T-cell (primary cell): Measurements from ENCODE around the gene MIA3. TPM values are rescaled to one million over a fixed set of nuclear protein-coding genes. Genes with fewer than 3 reads are reported as not detected.
A peak's percentile ranks its signal among the peaks of the same experiment; 100 is the strongest.

Experiments used
- ATAC-seq, 4 experiments: fragments of 200-7000 bp in 3 of 4; fragments of 150-1000 bp in 1 of 4; cut with Tn5 transposase; replicated peaks in 1 of 4; 1 replicate in 3 of 4; 2 replicates in 1 of 4; pipeline ENCODE4 v1.10.0; 2021; ENCODE audit warnings: moderate library complexity in 3 of 4, mild to moderate bottlenecking in 2 of 4, moderate number of reproducible peaks in 1 of 4
- CTCF ChIA-PET, 2 donors: fragments of 300-600 bp; sonication (Branson Sonifier 250); formaldehyde crosslinking; loops; one replicate each; lab custom pipeline; 2022; ENCODE audit warnings: antibody characterized with exemption in 2 of 2; lab: Charles Lee
- POLR2A ChIA-PET, 2 donors: fragments of 300-600 bp; sonication (Branson Sonifier 250); formaldehyde crosslinking; loops; one replicate each; lab custom pipeline; 2022; ENCODE audit warnings: antibody characterized with exemption in 2 of 2; lab: Charles Lee
- DNase-seq, 35 experiments: peaks; one replicate each; pipeline versions ENCODE4 v3.0.0 to v3.0.0-alpha.2; 2013 to 2023
- H3K27ac ChIP-seq: one replicate; pipeline ENCODE4 v1.5.1; 2013; ENCODE audit warnings: low read length
- H3K27me3 ChIP-seq, 2 experiments: replicated peaks in 1 of 2; 1 replicate in 1 of 2; 2 replicates in 1 of 2; pipeline versions ENCODE4 v1.6.1 to v1.7.0; 2013; ENCODE audit warnings: low read length in 1 of 2, mixed read lengths in 1 of 2; ENCODE audit not compliant: control insufficient read depth in 2 of 2, insufficient read depth in 2 of 2; ENCODE audit errors: extremely low read depth in 1 of 2
- H3K36me3 ChIP-seq, 2 donors: 1 replicate in 1 of 2; 2 replicates in 1 of 2; pipeline versions ENCODE4 v1.6.1 to v1.7.0; 2013; ENCODE audit warnings: low read length in 1 of 2; ENCODE audit not compliant: control insufficient read depth in 2 of 2, insufficient read depth in 1 of 2; ENCODE audit errors: extremely low read depth in 1 of 2
- H3K4me1 ChIP-seq, 2 experiments: 1 replicate in 1 of 2; 2 replicates in 1 of 2; pipeline versions ENCODE4 v1.6.1 to v1.7.0; 2013; ENCODE audit warnings: low read length in 2 of 2, mixed read lengths in 1 of 2; ENCODE audit not compliant: insufficient read depth in 2 of 2, control insufficient read depth in 1 of 2; ENCODE audit errors: extremely low read depth in 1 of 2
- H3K4me3 ChIP-seq, 2 donors: 1 replicate in 1 of 2; 2 replicates in 1 of 2; pipeline versions ENCODE4 v1.5.1 to v1.7.0; 2013; ENCODE audit warnings: mild to moderate bottlenecking in 2 of 2, low read length in 1 of 2, moderate library complexity in 1 of 2; ENCODE audit not compliant: control insufficient read depth in 1 of 2; ENCODE audit errors: extremely low read depth in 1 of 2
- H3K9me3 ChIP-seq: 2 replicates; pipeline ENCODE4 v1.7.0; 2013
- H3K27ac Mint-ChIP-seq, 2 donors: one replicate each; pipeline ENCODE4 v1.8.0; 2020 to 2021; ENCODE audit warnings: mild to moderate bottlenecking in 2 of 2, mixed read lengths in 2 of 2
- H3K27me3 Mint-ChIP-seq, 2 donors: one replicate each; pipeline ENCODE4 v1.8.0; 2021 to 2022; ENCODE audit warnings: mixed read lengths in 2 of 2
- H3K36me3 Mint-ChIP-seq: one replicate; pipeline ENCODE4 v1.8.0; 2021; ENCODE audit warnings: mixed read lengths
- H3K4me1 Mint-ChIP-seq, 3 donors: one replicate each; pipeline ENCODE4 v1.8.0; 2020 to 2022; ENCODE audit warnings: mixed read lengths in 3 of 3, mild to moderate bottlenecking in 1 of 3
- H3K4me3 Mint-ChIP-seq, 3 donors: one replicate each; pipeline ENCODE4 v1.8.0; 2020 to 2022; ENCODE audit warnings: mild to moderate bottlenecking in 3 of 3, mixed read lengths in 3 of 3, moderate library complexity in 3 of 3
- H3K9me3 Mint-ChIP-seq, 3 donors: one replicate each; pipeline ENCODE4 v1.8.0; 2020 to 2022; ENCODE audit warnings: mixed read lengths in 3 of 3
- WGBS: methylation state at CpG from one replicate; pipeline ENCODE4 v1.1.5; 2013; ENCODE audit warnings: missing lambda C conversion rate; ENCODE audit not compliant: insufficient coverage; 5-methylcytosine and 5-hydroxymethylcytosine counted together
- total RNA-seq, 35 experiments: library from RNA in 6 of 35; stranded (reverse) in 6 of 35; fragments of 120-200 nt in 1 of 35; gene quantifications; one replicate each; pipeline versions ENCODE4 v1.2.1 to v1.2.4 and lab custom pipeline; 2013 to 2026

Gene MIA3, protein sequence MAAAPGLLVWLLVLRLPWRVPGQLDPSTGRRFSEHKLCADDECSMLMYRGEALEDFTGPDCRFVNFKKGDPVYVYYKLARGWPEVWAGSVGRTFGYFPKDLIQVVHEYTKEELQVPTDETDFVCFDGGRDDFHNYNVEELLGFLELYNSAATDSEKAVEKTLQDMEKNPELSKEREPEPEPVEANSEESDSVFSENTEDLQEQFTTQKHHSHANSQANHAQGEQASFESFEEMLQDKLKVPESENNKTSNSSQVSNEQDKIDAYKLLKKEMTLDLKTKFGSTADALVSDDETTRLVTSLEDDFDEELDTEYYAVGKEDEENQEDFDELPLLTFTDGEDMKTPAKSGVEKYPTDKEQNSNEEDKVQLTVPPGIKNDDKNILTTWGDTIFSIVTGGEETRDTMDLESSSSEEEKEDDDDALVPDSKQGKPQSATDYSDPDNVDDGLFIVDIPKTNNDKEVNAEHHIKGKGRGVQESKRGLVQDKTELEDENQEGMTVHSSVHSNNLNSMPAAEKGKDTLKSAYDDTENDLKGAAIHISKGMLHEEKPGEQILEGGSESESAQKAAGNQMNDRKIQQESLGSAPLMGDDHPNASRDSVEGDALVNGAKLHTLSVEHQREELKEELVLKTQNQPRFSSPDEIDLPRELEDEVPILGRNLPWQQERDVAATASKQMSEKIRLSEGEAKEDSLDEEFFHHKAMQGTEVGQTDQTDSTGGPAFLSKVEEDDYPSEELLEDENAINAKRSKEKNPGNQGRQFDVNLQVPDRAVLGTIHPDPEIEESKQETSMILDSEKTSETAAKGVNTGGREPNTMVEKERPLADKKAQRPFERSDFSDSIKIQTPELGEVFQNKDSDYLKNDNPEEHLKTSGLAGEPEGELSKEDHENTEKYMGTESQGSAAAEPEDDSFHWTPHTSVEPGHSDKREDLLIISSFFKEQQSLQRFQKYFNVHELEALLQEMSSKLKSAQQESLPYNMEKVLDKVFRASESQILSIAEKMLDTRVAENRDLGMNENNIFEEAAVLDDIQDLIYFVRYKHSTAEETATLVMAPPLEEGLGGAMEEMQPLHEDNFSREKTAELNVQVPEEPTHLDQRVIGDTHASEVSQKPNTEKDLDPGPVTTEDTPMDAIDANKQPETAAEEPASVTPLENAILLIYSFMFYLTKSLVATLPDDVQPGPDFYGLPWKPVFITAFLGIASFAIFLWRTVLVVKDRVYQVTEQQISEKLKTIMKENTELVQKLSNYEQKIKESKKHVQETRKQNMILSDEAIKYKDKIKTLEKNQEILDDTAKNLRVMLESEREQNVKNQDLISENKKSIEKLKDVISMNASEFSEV (N-terminal part only)
- total RNA-seq = 100 to 1,000 TPM in 3 of 5 donors, 10 to 100 TPM in 2; 86.5 to 116 (median 102) TPM
- 63.2 TPM for total RNA-seq (2013)
- 57.0 to 248 (median 182) reads per million in 29 experiments for total RNA-seq (lab: John Stamatoyannopoulos, UW)

DNA sequence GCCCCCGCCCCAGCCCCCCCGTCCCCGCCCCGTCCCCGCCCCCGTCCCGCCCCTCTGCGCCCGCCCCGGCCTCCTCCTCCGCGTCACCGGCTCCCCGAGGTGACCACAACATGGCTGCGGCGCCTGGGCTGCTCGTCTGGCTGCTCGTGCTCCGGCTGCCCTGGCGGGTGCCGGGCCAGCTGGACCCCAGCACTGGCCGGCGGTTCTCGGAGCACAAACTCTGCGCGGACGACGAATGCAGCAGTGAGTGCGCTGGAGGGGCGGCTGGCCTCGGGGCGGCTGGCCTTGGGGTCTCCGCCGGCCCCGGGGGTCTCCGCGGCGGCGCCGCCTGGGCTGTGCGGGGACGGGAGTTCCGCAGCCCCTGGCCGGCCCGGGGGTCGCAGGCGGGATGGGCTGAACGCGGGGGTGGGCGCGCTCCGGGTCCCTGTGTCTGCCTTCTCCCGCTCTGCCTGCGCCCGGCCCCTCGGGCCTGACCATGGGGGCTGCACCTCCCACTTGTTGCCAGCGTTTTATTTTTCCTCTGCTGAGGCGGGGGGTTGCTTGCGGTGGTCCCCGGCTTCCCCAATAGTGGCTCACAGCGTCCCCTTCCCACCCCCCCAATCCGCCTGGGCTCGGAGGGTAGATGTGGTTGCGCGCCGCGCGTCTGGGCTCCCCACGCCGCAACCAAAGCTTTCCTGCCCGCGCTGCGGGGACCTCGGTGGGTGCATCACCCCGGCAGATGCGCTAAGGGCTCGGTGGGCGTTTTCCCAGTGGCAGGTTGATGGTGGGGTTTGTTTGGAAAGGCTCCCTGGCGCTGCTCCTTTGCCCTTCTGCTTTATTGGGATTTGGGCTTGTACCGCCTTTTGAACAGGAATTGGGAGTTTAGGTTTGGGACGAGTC, at the start of gene MIA3:
Gene MIA3 (plus strand): TSS at position 97 of the 879 bp plus-strand sequence. CDS start 14 bp downstream, at position 111.
- WGBS = under 1% methylated on average over 65 of the region's 81 CpGs
- Histone ChIP-seq H3K9me3 (no peaks in the 10 kb centered on the region), H3K4me1 (peaks cover 13 to 18% of the 10 kb centered on the region in 2 experiments), H3K27ac (peak within 1 kb of the TSS; percentile 83), H3K27me3 (no peaks in the 10 kb centered on the region), H3K36me3 (peaks cover 0 to 10% of the 10 kb centered on the region in 2 donors), H3K4me3 (peak within 1 kb of the TSS; percentile 70 to 78)
- H3K27ac Mint-ChIP-seq = peak within 1 kb of the TSS; percentile 87 to 92
- DNase-seq = peak; percentile 5 to 80 (median 37)
- ChIA-PET POLR2A (interaction anchor here (0.6 to 1.0 kb wide), 2 partner anchors 50 to 93 kb away, joined by 3 read pairs; no protein-coding TSS in a partner anchor), CTCF (interaction anchor here (0.6 to 4.4 kb wide), 3 partner anchors 16 to 34 kb away, joined by 4 to 29 read pairs (median 12); no protein-coding TSS in a partner anchor)
- H3K36me3 Mint-ChIP-seq = peaks cover 14% of the 10 kb centered on the region
- peak within 1 kb of the TSS; percentile 85 to 91 (median 89) for H3K4me3 Mint-ChIP-seq
- ATAC-seq = peak; percentile 54 to 70 (median 69)
- H3K4me1 Mint-ChIP-seq = peaks cover 30 to 33% (median 31%) of the 10 kb centered on the region in 3 donors
- H3K27me3 Mint-ChIP-seq = peaks cover 15% of the 10 kb centered on the region in 2 donors
- no peaks in the 10 kb centered on the region for H3K9me3 Mint-ChIP-seq

- no peaks in the 10 kb centered on the region for H3K4me1 ChIP-seq
- no peaks in the 10 kb centered on the region for H3K9me3 ChIP-seq
- peaks cover 9 to 45% of the 10 kb centered on the region in 2 donors for H3K36me3 ChIP-seq
- Mint-ChIP-seq H3K27me3 (no peaks in the 10 kb centered on the region), H3K27ac (no peak overlapping the region), H3K4me3 (no peak overlapping the region), H3K4me1 (peaks cover 5 to 8% (median 7%) of the 10 kb centered on the region in 3 donors), H3K36me3 (peaks cover 74% of the 10 kb centered on the region), H3K9me3 (peaks cover 0 to 7% (median 6%) of the 10 kb centered on the region in 3 donors)
- H3K4me3 ChIP-seq = no peak overlapping the region
- no peaks in the 10 kb centered on the region for H3K27me3 ChIP-seq
- H3K27ac ChIP-seq = no peak overlapping the region
- CTCF ChIA-PET = no interaction called here
- POLR2A ChIA-PET = no interaction called here
- no CpG with 5 or more reads among the region's 1 CpG for WGBS
- DNase-seq (no peak), ATAC-seq (no peak)
Observed at GRCh38 chr1:222570837-222571236, 47.1 kb upstream of the MIA3 start.

DNA sequence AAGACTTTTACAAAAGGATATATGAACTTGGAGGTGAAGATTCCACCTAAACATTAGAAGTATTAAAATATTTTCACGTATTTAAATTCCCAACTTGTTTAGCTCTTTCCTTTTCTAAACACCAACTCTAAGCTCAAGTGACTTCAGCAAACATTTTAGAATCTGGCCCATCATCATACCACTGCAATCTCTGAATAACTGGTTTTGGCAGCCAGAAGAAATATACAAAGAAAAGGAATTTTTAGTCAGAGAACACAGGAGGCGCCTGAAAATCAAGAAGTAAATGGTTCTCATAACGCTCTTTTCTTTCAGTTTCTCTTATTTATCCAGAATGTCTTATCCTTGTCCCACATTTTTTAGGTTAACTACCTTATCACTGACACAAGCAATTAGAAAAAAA, 38.6 kb upstream of the MIA3 start:
- Mint-ChIP-seq H3K27ac (no peak overlapping the region), H3K27me3 (no peaks in the 10 kb centered on the region), H3K4me3 (no peak overlapping the region), H3K4me1 (peaks cover 6 to 14% (median 12%) of the 10 kb centered on the region in 3 donors), H3K9me3 (no peaks in the 10 kb centered on the region), H3K36me3 (peaks cover 75% of the 10 kb centered on the region)
- POLR2A ChIA-PET = no interaction called here
- no peak for ATAC-seq
- Histone ChIP-seq H3K27me3 (no peaks in the 10 kb centered on the region), H3K4me1 (no peaks in the 10 kb centered on the region), H3K27ac (no peak overlapping the region), H3K4me3 (no peak overlapping the region), H3K36me3 (peaks cover 8 to 37% of the 10 kb centered on the region in 2 donors), H3K9me3 (no peaks in the 10 kb centered on the region)
- WGBS = no CpG with 5 or more reads among the region's 3 CpGs
- CTCF ChIA-PET = interaction anchor here in 1 of 2 donors (1.6 kb wide), 1 partner anchor 55 kb away, joined by 3 read pairs; no protein-coding TSS in a partner anchor
- DNase-seq = no peak

GRCh38 chr1:222582099-222582774, 35.7 kb upstream of the MIA3 start:
- H3K36me3 Mint-ChIP-seq = peaks cover 70% of the 10 kb centered on the region
- Histone ChIP-seq H3K36me3 (peaks cover 3 to 32% of the 10 kb centered on the region in 2 donors), H3K4me1 (no peaks in the 10 kb centered on the region), H3K4me3 (no peak overlapping the region), H3K27ac (no peak overlapping the region), H3K9me3 (no peaks in the 10 kb centered on the region), H3K27me3 (no peaks in the 10 kb centered on the region)
- H3K4me1 Mint-ChIP-seq = peaks cover 27 to 33% (median 32%) of the 10 kb centered on the region in 3 donors
- CTCF ChIA-PET = interaction anchor here in 1 of 2 donors (0.6 kb wide), 1 partner anchor 10 kb away, joined by 3 read pairs; no protein-coding TSS in a partner anchor
- no peak for ATAC-seq
- H3K9me3 Mint-ChIP-seq = no peaks in the 10 kb centered on the region
- H3K4me3 Mint-ChIP-seq = no peak overlapping the region
- no peak overlapping the region for H3K27ac Mint-ChIP-seq
- no peak for DNase-seq
- WGBS = 83% methylated on average over 1 of the region's 4 CpGs
- POLR2A ChIA-PET = no interaction called here
- no peaks in the 10 kb centered on the region for H3K27me3 Mint-ChIP-seq

- Histone ChIP-seq H3K4me3 (no peak overlapping the region), H3K27me3 (no peaks in the 10 kb centered on the region), H3K36me3 (peaks cover 0 to 34% of the 10 kb centered on the region in 2 donors), H3K4me1 (no peaks in the 10 kb centered on the region), H3K27ac (no peak overlapping the region), H3K9me3 (no peaks in the 10 kb centered on the region)
- H3K27ac Mint-ChIP-seq = no peak overlapping the region
- POLR2A ChIA-PET = no interaction called here
- peaks cover 65% of the 10 kb centered on the region for H3K36me3 Mint-ChIP-seq
- 97% methylated on average over 5 of the region's 5 CpGs for WGBS
- CTCF ChIA-PET = no interaction called here
- peak overlapping the region in 1 of 3 donors; percentile 3 for H3K4me3 Mint-ChIP-seq
- ATAC-seq = no peak
- H3K27me3 Mint-ChIP-seq = no peaks in the 10 kb centered on the region
- peaks cover 30 to 39% (median 38%) of the 10 kb centered on the region in 3 donors for H3K4me1 Mint-ChIP-seq
- DNase-seq = no peak
- H3K9me3 Mint-ChIP-seq = no peaks in the 10 kb centered on the region
Observed at GRCh38 chr1:222583079-222583478, 34.8 kb upstream of the MIA3 start.
